Endothelial cell of umbilical vein (primary cell): ENCODE measurements around the gene CARD18.
"Not testable (repeated sequence)": the region's sequence is repeated elsewhere in the genome, so short reads cannot be mapped to it uniquely, and the experiment has no call there.

Source experiments
- GATA2 ChIP-seq: IDR thresholded peaks from 2 replicates; pipeline ENCODE4 v1.7.0; 2011; ENCODE audit warnings: low read depth, mild to moderate bottlenecking, moderate library complexity, mixed read lengths, low read length; ENCODE audit not compliant: insufficient read length, insufficient read depth
- JUN ChIP-seq: IDR thresholded peaks from 2 replicates; pipeline ENCODE4 v1.6.1; 2011; ENCODE audit warnings: borderline replicate concordance, low read depth; ENCODE audit not compliant: insufficient read length, insufficient read depth
- POLR2A ChIP-seq: IDR thresholded peaks from 2 replicates; pipeline ENCODE4 v1.6.1; 2012; ENCODE audit warnings: low read depth, mild to moderate bottlenecking, control low read depth, low read length
- POLR2AphosphoS5 ChIP-seq: IDR thresholded peaks from 2 replicates; pipeline ENCODE4 v1.6.1; 2012; ENCODE audit warnings: low read depth, mild to moderate bottlenecking, control low read depth, low read length, moderate library complexity; ENCODE audit not compliant: insufficient read depth
- TF ChIP-seq, protein P1 (sequence below), 2 donors: IDR thresholded peaks; 1 replicate in 1 of 2; 2 replicates in 1 of 2; pipeline ENCODE4 v1.5.1; 2011; ENCODE audit warnings: low read length in 2 of 2, mild to moderate bottlenecking in 2 of 2, moderate library complexity in 2 of 2, control low read depth in 1 of 2, inconsistent platforms in 1 of 2, low read depth in 1 of 2; ENCODE audit not compliant: insufficient read depth in 1 of 2; ENCODE audit errors: extremely low read depth in 1 of 2

- TF ChIP-seq, protein P1, sequence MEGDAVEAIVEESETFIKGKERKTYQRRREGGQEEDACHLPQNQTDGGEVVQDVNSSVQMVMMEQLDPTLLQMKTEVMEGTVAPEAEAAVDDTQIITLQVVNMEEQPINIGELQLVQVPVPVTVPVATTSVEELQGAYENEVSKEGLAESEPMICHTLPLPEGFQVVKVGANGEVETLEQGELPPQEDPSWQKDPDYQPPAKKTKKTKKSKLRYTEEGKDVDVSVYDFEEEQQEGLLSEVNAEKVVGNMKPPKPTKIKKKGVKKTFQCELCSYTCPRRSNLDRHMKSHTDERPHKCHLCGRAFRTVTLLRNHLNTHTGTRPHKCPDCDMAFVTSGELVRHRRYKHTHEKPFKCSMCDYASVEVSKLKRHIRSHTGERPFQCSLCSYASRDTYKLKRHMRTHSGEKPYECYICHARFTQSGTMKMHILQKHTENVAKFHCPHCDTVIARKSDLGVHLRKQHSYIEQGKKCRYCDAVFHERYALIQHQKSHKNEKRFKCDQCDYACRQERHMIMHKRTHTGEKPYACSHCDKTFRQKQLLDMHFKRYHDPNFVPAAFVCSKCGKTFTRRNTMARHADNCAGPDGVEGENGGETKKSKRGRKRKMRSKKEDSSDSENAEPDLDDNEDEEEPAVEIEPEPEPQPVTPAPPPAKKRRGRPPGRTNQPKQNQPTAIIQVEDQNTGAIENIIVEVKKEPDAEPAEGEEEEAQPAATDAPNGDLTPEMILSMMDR (IDR thresholded peaks at IDR 0.05; ENCODE audit: extremely low read depth in 1 of 2, insufficient read depth in 1 of 2, low read depth in 1 of 2, low read length in 2 of 2), result not testable (repeated sequence)
- TF ChIP-seq POLR2A, POLR2AphosphoS5, JUN, GATA2: not testable (repeated sequence)
Measured at GRCh38 chr11:105099594-105099993, 40.0 kb downstream of the CARD18 start.
